ENCODE data around the gene CHCHD3. TPM values are rescaled to one million over a fixed set of nuclear protein-coding genes. Genes with fewer than 3 reads are reported as not detected.
"Not testable (repeated sequence)": the region's sequence is repeated elsewhere in the genome, so short reads cannot be mapped to it uniquely, and the experiment has no call there.

The CHCHD3 gene
- total RNA-seq, 1 donor from 2014 or later, result 62.1 TPM

DNA sequence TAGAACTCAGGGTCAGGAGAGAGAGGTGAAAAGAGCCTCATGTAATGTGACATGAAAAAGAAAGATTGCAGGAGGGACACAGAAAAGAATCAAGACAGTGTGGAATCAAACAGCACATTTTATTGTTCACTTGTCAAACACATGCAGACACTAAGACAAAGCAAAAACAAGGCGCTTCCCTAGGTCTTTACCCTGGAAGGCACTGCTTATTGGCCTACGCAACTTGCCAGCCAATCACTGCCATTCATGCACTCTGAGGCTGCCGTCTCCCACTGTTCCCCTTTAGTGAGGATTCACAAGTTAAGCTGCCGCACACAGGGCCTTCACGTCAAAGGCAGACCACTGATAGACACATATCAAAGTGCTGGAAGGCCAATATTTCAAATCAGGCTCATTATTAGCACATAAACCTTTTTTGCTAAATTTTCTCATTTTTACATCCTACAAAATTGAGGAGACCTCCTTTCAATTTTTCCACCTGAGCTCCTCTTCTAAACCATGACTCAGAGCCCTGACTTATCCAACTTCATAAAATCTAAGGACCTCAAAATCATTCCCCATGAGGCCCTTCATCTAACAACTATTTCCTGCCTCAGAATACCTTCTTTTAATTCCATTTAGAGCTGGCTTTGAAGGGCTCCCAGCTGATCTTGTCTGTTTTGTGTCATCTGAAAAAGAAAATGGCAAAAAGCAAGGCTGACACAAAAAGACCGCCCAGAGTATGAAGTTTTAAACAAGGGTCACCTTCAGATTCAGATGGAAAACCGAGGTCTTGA, 149.4 kb downstream of the CHCHD3 start:
- H3K4me3 ChIP-seq (ENCODE audit: low read depth, low read length), result no peak overlapping the region
- no peaks in the 10 kb centered on the region for H3K36me3 ChIP-seq (ENCODE audit: control insufficient read depth, insufficient read depth, low read length)
- FAIRE-seq, result no peak
- no peaks in the 10 kb centered on the region for H3K27me3 ChIP-seq (ENCODE audit: control insufficient read depth, insufficient read depth, low read length)
- no peak for DNase-seq (ENCODE audit: low read depth)
- TF ChIP-seq, protein P1, sequence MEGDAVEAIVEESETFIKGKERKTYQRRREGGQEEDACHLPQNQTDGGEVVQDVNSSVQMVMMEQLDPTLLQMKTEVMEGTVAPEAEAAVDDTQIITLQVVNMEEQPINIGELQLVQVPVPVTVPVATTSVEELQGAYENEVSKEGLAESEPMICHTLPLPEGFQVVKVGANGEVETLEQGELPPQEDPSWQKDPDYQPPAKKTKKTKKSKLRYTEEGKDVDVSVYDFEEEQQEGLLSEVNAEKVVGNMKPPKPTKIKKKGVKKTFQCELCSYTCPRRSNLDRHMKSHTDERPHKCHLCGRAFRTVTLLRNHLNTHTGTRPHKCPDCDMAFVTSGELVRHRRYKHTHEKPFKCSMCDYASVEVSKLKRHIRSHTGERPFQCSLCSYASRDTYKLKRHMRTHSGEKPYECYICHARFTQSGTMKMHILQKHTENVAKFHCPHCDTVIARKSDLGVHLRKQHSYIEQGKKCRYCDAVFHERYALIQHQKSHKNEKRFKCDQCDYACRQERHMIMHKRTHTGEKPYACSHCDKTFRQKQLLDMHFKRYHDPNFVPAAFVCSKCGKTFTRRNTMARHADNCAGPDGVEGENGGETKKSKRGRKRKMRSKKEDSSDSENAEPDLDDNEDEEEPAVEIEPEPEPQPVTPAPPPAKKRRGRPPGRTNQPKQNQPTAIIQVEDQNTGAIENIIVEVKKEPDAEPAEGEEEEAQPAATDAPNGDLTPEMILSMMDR (IDR thresholded peaks at IDR 0.05; ENCODE audit: insufficient read depth, low read length, severe bottlenecking), result no peak

GRCh38 chr7:132930881-132931280, 151.0 kb downstream of the CHCHD3 start:
- Histone ChIP-seq H3K36me3 (ENCODE audit: control insufficient read depth, insufficient read depth, low read length) (no peaks in the 10 kb centered on the region), H3K4me3 (ENCODE audit: low read depth, low read length) (no peak overlapping the region), H3K27me3 (ENCODE audit: control insufficient read depth, insufficient read depth, low read length) (no peaks in the 10 kb centered on the region)
- DNase-seq (ENCODE audit: low read depth) (peak; percentile 13), FAIRE-seq (no peak)
- TF ChIP-seq, protein P1 (IDR thresholded peaks at IDR 0.05; ENCODE audit: insufficient read depth, low read length, severe bottlenecking), result peak; percentile 27

DNA sequence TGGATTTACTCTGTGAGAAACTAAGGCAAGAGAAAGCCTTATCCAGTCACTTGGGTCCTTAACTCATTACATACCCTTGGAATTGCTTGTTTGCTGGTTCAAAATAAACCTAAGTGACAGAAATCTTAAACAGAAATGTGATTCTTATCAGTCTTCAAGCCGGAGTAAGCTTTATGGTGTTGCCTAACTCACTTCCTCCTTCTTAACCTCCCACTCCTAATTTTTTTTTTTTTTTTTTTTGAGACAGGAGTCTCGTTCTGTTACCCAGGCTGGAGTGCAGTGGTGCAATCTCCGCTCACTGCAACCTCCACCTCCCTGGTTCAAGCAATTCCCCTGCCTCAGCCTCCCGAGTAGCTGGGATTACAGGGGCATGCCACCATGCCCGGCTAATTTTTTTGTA, 151.9 kb downstream of the CHCHD3 start:
- FAIRE-seq; DNase-seq (ENCODE audit: low read depth): not testable (repeated sequence)

DNA sequence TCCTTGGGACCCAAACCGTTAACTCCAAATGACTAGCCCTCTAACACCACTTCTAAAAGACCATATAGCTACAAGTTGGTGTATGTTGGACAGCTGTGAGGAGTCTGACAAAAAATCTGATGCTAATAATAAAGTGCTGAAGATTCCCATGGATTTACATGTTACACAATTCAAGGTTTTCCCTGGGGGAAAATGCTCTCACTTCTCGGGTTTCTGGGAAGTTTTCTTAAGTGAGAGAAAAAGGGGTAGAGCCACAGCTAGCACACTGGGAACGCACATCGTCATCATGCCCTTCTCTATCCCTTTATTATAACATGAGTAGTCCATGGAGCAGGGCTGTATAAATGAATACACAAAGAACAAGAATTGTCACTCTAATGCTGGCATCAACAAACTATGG, 162.1 kb downstream of the CHCHD3 start:
- no peaks in the 10 kb centered on the region for H3K36me3 ChIP-seq (ENCODE audit: control insufficient read depth, insufficient read depth, low read length)
- FAIRE-seq, result no peak
- DNase-seq (ENCODE audit: low read depth), result no peak
- H3K27me3 ChIP-seq (ENCODE audit: control insufficient read depth, insufficient read depth, low read length), result no peaks in the 10 kb centered on the region
- TF ChIP-seq, protein P1 (IDR thresholded peaks at IDR 0.05; ENCODE audit: insufficient read depth, low read length, severe bottlenecking), result no peak
- H3K4me3 ChIP-seq (ENCODE audit: low read depth, low read length), result no peak overlapping the region

More for the DNA sequence above, 151.9 kb downstream of the CHCHD3 start:
- not testable (repeated sequence) for H3K36me3 ChIP-seq (ENCODE audit: control insufficient read depth, insufficient read depth, low read length); H3K27me3 ChIP-seq (ENCODE audit: control insufficient read depth, insufficient read depth, low read length); H3K4me3 ChIP-seq (ENCODE audit: low read depth, low read length)

GRCh38 chr7:132915647-132916046, 166.2 kb downstream of the CHCHD3 start:
- no peaks in the 10 kb centered on the region for H3K27me3 ChIP-seq (ENCODE audit: control insufficient read depth, insufficient read depth, low read length)
- TF ChIP-seq, protein P1 (IDR thresholded peaks at IDR 0.05; ENCODE audit: insufficient read depth, low read length, severe bottlenecking), result no peak
- FAIRE-seq (no peak), DNase-seq (ENCODE audit: low read depth) (no peak)
- H3K36me3 ChIP-seq (ENCODE audit: control insufficient read depth, insufficient read depth, low read length), result no peaks in the 10 kb centered on the region
- H3K4me3 ChIP-seq (ENCODE audit: low read depth, low read length), result no peak overlapping the region

DNA sequence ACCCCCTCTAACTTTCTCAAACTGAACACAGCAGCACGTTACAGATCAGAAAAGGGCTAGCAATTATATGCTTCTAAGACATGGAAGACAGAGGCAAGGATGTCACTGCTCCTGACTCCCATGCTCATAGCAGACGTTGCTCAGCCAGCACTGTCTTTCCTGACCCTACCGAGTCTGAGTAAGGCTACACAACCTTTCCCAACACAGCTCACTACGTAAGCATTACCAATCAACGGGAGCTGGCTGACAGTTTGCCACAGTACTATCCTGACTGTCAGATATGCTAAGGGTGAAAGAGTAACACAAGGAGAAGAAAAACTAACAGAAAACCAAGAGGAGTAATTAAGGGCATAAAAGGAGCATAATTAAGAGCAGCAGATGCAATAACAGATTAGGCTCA, 171.2 kb downstream of the CHCHD3 start:
- DNase-seq (ENCODE audit: low read depth) (no peak), FAIRE-seq (no peak)
- TF ChIP-seq, protein P1 (IDR thresholded peaks at IDR 0.05; ENCODE audit: insufficient read depth, low read length, severe bottlenecking), result no peak
- Histone ChIP-seq H3K4me3 (ENCODE audit: low read depth, low read length) (no peak overlapping the region), H3K36me3 (ENCODE audit: control insufficient read depth, insufficient read depth, low read length) (no peaks in the 10 kb centered on the region), H3K27me3 (ENCODE audit: control insufficient read depth, insufficient read depth, low read length) (no peaks in the 10 kb centered on the region)

All from bronchial epithelial cell (primary cell).